Lower leg skin (tissue), 4 donors: ENCODE measurements around the gene THBS3. TPM values are rescaled to one million over a fixed set of nuclear protein-coding genes. Genes with fewer than 3 reads are reported as not detected.
A peak's percentile ranks its signal among the peaks of the same experiment; 100 is the strongest.
"Not testable (repeated sequence)": the region's sequence is repeated elsewhere in the genome, so short reads cannot be mapped to it uniquely, and the experiment has no call there.

Experiments
- DNase-seq, 2 donors: peaks; one replicate each; pipeline ENCODE4 v3.0.0-alpha.2; 2019; ENCODE audit warnings: low spot score in 2 of 2
- H3K4me3 ChIP-seq: fragments of 200-600 bp; sonication (generic); 2 replicates; pipeline ENCODE4 v1.5.1; 2017; ENCODE audit warnings: mild to moderate bottlenecking, low read depth; ENCODE audit not compliant: poor library complexity, severe bottlenecking
- POLR2A ChIP-seq, 2 donors: fragments of 450-650 bp; IDR thresholded peaks; one replicate each; pipeline ENCODE4 v1.6.1; 2016 to 2017; ENCODE audit warnings: antibody characterized with exemption in 2 of 2, mild to moderate bottlenecking in 1 of 2, moderate library complexity in 1 of 2
- WGBS, 2 donors: methylation state at CpG; one replicate each; pipeline ENCODE4 v1.1.5; 2018; 5-methylcytosine and 5-hydroxymethylcytosine counted together
- intact Hi-C: fragments of 100-400 bp; cut with DNase I; formaldehyde crosslinking; loops from one replicate; pipeline ENCODE4 v1.15.0; 2023; ENCODE audit warnings: low total_unique reads
- total RNA-seq, 4 donors: library from RNA; depleted of rRNA; stranded (reverse); fragments of >200 nt; gene quantifications; one replicate each; pipeline ENCODE4 v1.1.0, GENCODE V29; 2016
- TF ChIP-seq, protein P1 (sequence below), 3 donors: fragments of 450-650 bp; IDR thresholded peaks; one replicate each; pipeline ENCODE4 v1.5.1; 2016; ENCODE audit warnings: antibody characterized with exemption in 3 of 3, mild to moderate bottlenecking in 3 of 3, moderate library complexity in 2 of 3

Gene THBS3
- total RNA-seq, 4 donors from 2014 or later: 15.6 to 26.6 (median 20.2) TPM

DNA sequence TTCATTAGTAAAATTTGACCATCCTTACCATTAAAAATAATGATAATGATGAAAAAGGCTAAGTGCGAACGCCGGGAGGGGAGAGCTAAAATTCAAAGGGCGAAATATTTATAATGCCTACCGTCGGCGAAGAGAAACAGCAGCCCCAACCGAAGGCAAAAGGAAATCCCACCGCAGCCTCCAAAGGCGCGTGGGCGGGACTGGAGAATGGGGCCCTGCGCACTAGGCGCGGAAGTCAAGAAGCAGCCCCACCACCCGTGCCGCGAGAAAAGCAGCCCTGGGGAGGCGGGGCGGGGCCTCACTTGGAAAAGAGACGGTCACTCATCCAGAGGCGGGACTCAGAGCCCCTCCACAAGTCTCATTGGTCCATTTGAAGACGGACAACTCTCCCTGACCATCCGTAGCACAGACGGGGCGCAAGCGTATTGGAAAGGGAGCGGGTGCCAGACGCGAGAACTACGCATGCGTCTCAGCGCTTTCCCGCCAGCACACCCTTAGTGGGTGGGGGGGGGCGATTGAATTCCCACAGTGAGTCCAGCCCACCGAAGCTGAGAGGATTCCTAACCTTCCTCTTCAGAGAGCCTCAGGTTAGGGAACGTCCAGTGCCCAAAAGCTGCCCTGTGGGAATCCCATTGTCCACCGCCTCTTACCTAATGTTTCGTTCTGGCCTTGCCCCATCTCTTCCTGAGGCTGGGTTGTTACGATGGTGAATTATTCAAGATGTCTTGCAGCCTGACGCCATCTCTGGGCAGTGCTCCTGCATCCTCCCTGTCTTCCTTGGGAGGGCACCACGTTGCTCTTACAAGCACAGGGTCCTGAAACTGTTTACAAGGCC is 19.8 kb upstream of the THBS3 start:
- peak; percentile 98 to 100 for DNase-seq
- intact Hi-C loops: no loop called here
- TF ChIP-seq POLR2A (IDR thresholded peaks at IDR 0.05): no peak
- TF ChIP-seq, protein P1, sequence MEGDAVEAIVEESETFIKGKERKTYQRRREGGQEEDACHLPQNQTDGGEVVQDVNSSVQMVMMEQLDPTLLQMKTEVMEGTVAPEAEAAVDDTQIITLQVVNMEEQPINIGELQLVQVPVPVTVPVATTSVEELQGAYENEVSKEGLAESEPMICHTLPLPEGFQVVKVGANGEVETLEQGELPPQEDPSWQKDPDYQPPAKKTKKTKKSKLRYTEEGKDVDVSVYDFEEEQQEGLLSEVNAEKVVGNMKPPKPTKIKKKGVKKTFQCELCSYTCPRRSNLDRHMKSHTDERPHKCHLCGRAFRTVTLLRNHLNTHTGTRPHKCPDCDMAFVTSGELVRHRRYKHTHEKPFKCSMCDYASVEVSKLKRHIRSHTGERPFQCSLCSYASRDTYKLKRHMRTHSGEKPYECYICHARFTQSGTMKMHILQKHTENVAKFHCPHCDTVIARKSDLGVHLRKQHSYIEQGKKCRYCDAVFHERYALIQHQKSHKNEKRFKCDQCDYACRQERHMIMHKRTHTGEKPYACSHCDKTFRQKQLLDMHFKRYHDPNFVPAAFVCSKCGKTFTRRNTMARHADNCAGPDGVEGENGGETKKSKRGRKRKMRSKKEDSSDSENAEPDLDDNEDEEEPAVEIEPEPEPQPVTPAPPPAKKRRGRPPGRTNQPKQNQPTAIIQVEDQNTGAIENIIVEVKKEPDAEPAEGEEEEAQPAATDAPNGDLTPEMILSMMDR (IDR thresholded peaks at IDR 0.05): no peak
- H3K4me3 ChIP-seq: peak overlapping the region; percentile 44
- WGBS, 2 donors: 0 to 1% methylated on average over 40 to 42 of the region's 42 CpGs

GRCh38 chr1:155226910-155227260 is 19.2 kb upstream of the THBS3 start:
- intact Hi-C loops: no loop called here
- WGBS, 2 donors: 0 to 1% methylated on average over 19 of the region's 19 CpGs
- peak overlapping the region; percentile 44 for H3K4me3 ChIP-seq
- TF ChIP-seq POLR2A (IDR thresholded peaks at IDR 0.05): no peak
- TF ChIP-seq, protein P1 (IDR thresholded peaks at IDR 0.05): no peak
- DNase-seq: no peak

GRCh38 chr1:155226188-155226909 is 18.7 kb upstream of the THBS3 start:
- DNase-seq: peak; percentile 73 to 95
- TF ChIP-seq POLR2A (IDR thresholded peaks at IDR 0.05): no peak
- TF ChIP-seq, protein P1 (IDR thresholded peaks at IDR 0.05): no peak
- 1% methylated on average over 7 of the region's 7 CpGs for WGBS, 2 donors
- H3K4me3 ChIP-seq: peak overlapping the region; percentile 44
- intact Hi-C loops: no loop called here

GRCh38 chr1:155225404-155225759 is 17.7 kb upstream of the THBS3 start:
- H3K4me3 ChIP-seq, intact Hi-C loops, DNase-seq: not testable (repeated sequence)
- WGBS, 2 donors: 94 to 97% methylated on average over 8 of the region's 8 CpGs

DNA sequence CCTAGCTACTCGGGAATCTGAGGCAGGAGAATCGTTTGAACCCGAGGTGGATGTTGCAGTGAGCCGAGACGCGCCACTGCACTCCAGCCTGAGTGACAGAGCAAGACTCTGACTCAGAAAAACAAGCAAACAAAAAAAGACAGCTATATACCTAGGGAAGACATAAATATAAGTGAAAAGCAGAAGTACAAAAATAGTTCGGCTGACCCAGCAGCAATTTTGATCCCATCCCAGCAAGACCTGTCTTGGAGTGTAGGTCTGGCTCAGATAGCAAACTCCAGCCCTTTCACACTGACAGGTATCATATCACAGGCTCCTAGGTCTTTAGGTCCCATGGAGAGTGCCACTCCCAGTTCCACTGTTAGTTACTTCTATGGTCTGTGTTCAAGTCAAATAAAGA is 15.3 kb upstream of the THBS3 start:
- intact Hi-C loops: loop anchor here (5.0 kb wide), 1 partner anchor 656 kb away; the partner anchor contains the start of gene CHRNB2
- TF ChIP-seq, protein P1 (IDR thresholded peaks at IDR 0.05): no peak
- TF ChIP-seq POLR2A (IDR thresholded peaks at IDR 0.05): no peak
- 88 to 94% methylated on average over 7 of the region's 7 CpGs for WGBS, 2 donors
- H3K4me3 ChIP-seq: no peak overlapping the region
- DNase-seq: no peak

- intact Hi-C loops: loop anchor here (5.0 kb wide), 1 partner anchor 653 kb away; the partner anchor contains the start of gene CHRNB2
- DNase-seq, H3K4me3 ChIP-seq: not testable (repeated sequence)
- 90 to 93% methylated on average over 10 of the region's 10 CpGs for WGBS, 2 donors
Measured at GRCh38 chr1:155220211-155220965, 12.7 kb upstream of the THBS3 start.
